Vagina (tissue), 2 donors: ENCODE results near the gene MAFG.

Experiments used
- CTCF ChIP-seq, 3 experiments: fragments of 450-650 bp in 2 of 3; fragments of 200-600 bp in 1 of 3; sonication (generic) in 1 of 3; IDR thresholded peaks; one replicate each; pipeline ENCODE4 v1.5.1; 2017 to 2019; ENCODE audit warnings: antibody characterized with exemption in 3 of 3, mild to moderate bottlenecking in 2 of 3, moderate library complexity in 2 of 3
- POLR2A ChIP-seq, 2 donors: fragments of 450-650 bp; IDR thresholded peaks; one replicate each; pipeline ENCODE4 v1.6.1; 2017; ENCODE audit warnings: antibody characterized with exemption in 2 of 2, mild to moderate bottlenecking in 2 of 2, moderate library complexity in 2 of 2

GRCh38 chr17:81921996-81922565 lies 5.5 kb downstream of the MAFG start:
- TF ChIP-seq CTCF (IDR thresholded peaks at IDR 0.05) (no peak), POLR2A (IDR thresholded peaks at IDR 0.05) (no peak)
